HepG2 (cell line): ENCODE data around the gene FAF2. TPM values are rescaled to one million over a fixed set of nuclear protein-coding genes. Genes with fewer than 3 reads are reported as not detected.

Source experiments
- ATAC-seq: fragments of 200-7000 bp; cut with Tn5 transposase; 3 replicates; pipeline ENCODE4 v1.9.1; 2020; ENCODE audit warnings: mild to moderate bottlenecking, moderate library complexity
- BruUV-seq: library from RNA; stranded (reverse); fragments of 400-500 nt; replicated peaks from 2 replicates; lab custom pipeline; 2021; lab: Mats Ljungman, UMichigan
- CTCF ChIA-PET: fragments of 300-600 bp; formaldehyde crosslinking; extraction: SDS; loops from one replicate; lab custom pipeline; 2021; ENCODE audit warnings: low total read pairs, inconsistent platforms, low intra/inter-chr PET ratio; lab: Yijun Ruan, JAX
- POLR2A ChIA-PET: fragments of 350-600 bp; sonication (Branson Sonifier 250); formaldehyde crosslinking; loops from one replicate; lab custom pipeline; 2020; ENCODE audit warnings: antibody characterized with exemption, inconsistent platforms; lab: Yijun Ruan, JAX
- DNase-seq: peaks from one replicate; pipeline ENCODE4 v3.0.0-alpha.2; 2015; ENCODE audit warnings: low spot score
- FAIRE-seq: peaks from 3 replicates; lab custom pipeline; 2011; peaks lifted over from hg19 to GRCh38; lab: Jason Lieb, UNC
- H2AFZ ChIP-seq: one replicate; pipeline ENCODE4 v1.6.1; 2011; ENCODE audit warnings: low read length, inconsistent platforms
- H3K27ac ChIP-seq: fragments of 300-600 bp; 3 replicates; pipeline ENCODE4 v1.8.0; 2011; ENCODE audit warnings: mixed run types, mild to moderate bottlenecking, mixed read lengths, low read length, inconsistent platforms; ENCODE audit not compliant: insufficient read depth; ENCODE audit errors: extremely low read length
- H3K27me3 ChIP-seq, 2 experiments: fragments of 200-600 bp in 1 of 2; 2 replicates in 1 of 2; 3 replicates in 1 of 2; pipeline versions ENCODE4 v1.6.0 to v1.8.0; 2011; ENCODE audit warnings: low read length in 2 of 2, mild to moderate bottlenecking in 2 of 2, moderate library complexity in 2 of 2, inconsistent platforms in 1 of 2; ENCODE audit not compliant: insufficient read depth in 2 of 2, control insufficient read depth in 1 of 2
- H3K36me3 ChIP-seq, 2 experiments: fragments of 200-600 bp in 1 of 2; replicated peaks in 1 of 2; 2 replicates in 1 of 2; 3 replicates in 1 of 2; pipeline versions ENCODE4 v1.5.1 to v1.8.0; 2011; ENCODE audit warnings: low read length in 2 of 2, inconsistent platforms in 1 of 2; ENCODE audit not compliant: insufficient read depth in 2 of 2, control insufficient read depth in 1 of 2
- H3K4me1 ChIP-seq: 2 replicates; pipeline ENCODE4 v1.5.1; 2012; ENCODE audit warnings: low read length, inconsistent platforms; ENCODE audit not compliant: insufficient read depth
- H3K4me2 ChIP-seq: 2 replicates; pipeline ENCODE4 v1.6.0; 2011; ENCODE audit warnings: low read depth, low read length, inconsistent platforms
- H3K4me3 ChIP-seq, 3 experiments: fragments of 200-600 bp in 1 of 3; sonication (generic), shearing (Covaris generic) in 1 of 3; replicated peaks in 1 of 3; 2 replicates each; pipeline ENCODE4 v1.5.1; 2011 to 2016; ENCODE audit warnings: low read length in 3 of 3, inconsistent platforms in 2 of 3, low read depth in 2 of 3, mild to moderate bottlenecking in 2 of 3, control low read depth in 1 of 3, mixed read lengths in 1 of 3; ENCODE audit not compliant: insufficient read depth in 1 of 3
- H3K79me2 ChIP-seq: one replicate; pipeline ENCODE4 v1.6.1; 2011; ENCODE audit warnings: low read length, inconsistent platforms; ENCODE audit not compliant: insufficient read depth
- H3K9ac ChIP-seq: 2 replicates; pipeline ENCODE4 v1.6.0; 2011; ENCODE audit warnings: mild to moderate bottlenecking, low read depth, low read length, inconsistent platforms; ENCODE audit not compliant: insufficient read depth
- H3K9me3 ChIP-seq: 2 replicates; pipeline ENCODE4 v1.5.1; 2012; ENCODE audit warnings: mild to moderate bottlenecking, low read length
- H4K20me1 ChIP-seq: 2 replicates; pipeline ENCODE4 v1.6.0; 2011; ENCODE audit warnings: inconsistent platforms, mild to moderate bottlenecking, low read length, moderate library complexity; ENCODE audit not compliant: insufficient read depth
- ATF2 ChIP-seq: sonication (generic); formaldehyde crosslinking; IDR thresholded peaks from 2 replicates; pipeline ENCODE4 v1.4.0; 2020; ENCODE audit warnings: missing genetic modification reagents
- MTA1 ChIP-seq: sonication (generic); formaldehyde crosslinking; IDR thresholded peaks from 2 replicates; pipeline ENCODE4 v1.4.0; 2020; ENCODE audit warnings: missing genetic modification reagents, mild to moderate bottlenecking, borderline replicate concordance
- SYNCRIP ChIP-seq: fragments of 200-400 bp; formaldehyde crosslinking; IDR thresholded peaks from 2 replicates; pipeline ENCODE4 v1.6.1; 2018; ENCODE audit warnings: mild to moderate bottlenecking, low read depth, low read length; ENCODE audit not compliant: insufficient read depth
- TEF ChIP-seq: sonication (generic); formaldehyde crosslinking; IDR thresholded peaks from 2 replicates; pipeline ENCODE4 v1.5.0; 2020; ENCODE audit warnings: missing genetic modification reagents
- U2AF1 ChIP-seq: fragments of 200-400 bp; formaldehyde crosslinking; optimal IDR thresholded peaks from 2 replicates; pipeline ENCODE3; 2017; ENCODE audit warnings: mild to moderate bottlenecking, low read depth, low read length
- YEATS4 ChIP-seq: sonication (generic); formaldehyde crosslinking; IDR thresholded peaks from 2 replicates; pipeline ENCODE4 v1.4.0; 2020; ENCODE audit warnings: missing genetic modification reagents, borderline replicate concordance
- ZC3H13 ChIP-seq: sonication (generic); formaldehyde crosslinking; IDR thresholded peaks from 2 replicates; pipeline ENCODE4 v1.8.1; 2023; ENCODE audit warnings: mild to moderate bottlenecking, missing genetic modification reagents, moderate library complexity
- ZHX2 ChIP-seq, 2 experiments: sonication (generic) in 1 of 2; formaldehyde crosslinking in 1 of 2; IDR thresholded peaks; 2 replicates each; pipeline versions ENCODE4 v1.6.1 to v1.9.0; 2014 to 2022; ENCODE audit warnings: antibody characterized with exemption in 1 of 2, borderline replicate concordance in 1 of 2, inconsistent platforms in 1 of 2, low read depth in 1 of 2, missing genetic modification reagents in 1 of 2
- ZNF251 ChIP-seq: sonication (generic); formaldehyde crosslinking; IDR thresholded peaks from 2 replicates; pipeline ENCODE4 v1.9.0; 2021; ENCODE audit warnings: mild to moderate bottlenecking, missing genetic modification reagents
- ZNF446 ChIP-seq: sonication (generic); formaldehyde crosslinking; IDR thresholded peaks from 2 replicates; pipeline ENCODE4 v1.5.0; 2020; ENCODE audit warnings: mild to moderate bottlenecking, missing genetic modification reagents
- ZNF501 ChIP-seq: sonication (generic); formaldehyde crosslinking; IDR thresholded peaks from 2 replicates; pipeline ENCODE4 v1.5.1; 2020; ENCODE audit warnings: mild to moderate bottlenecking, moderate library complexity, missing genetic modification reagents
- ZNF629 ChIP-seq: sonication (generic); formaldehyde crosslinking; conservative IDR thresholded peaks from 2 replicates; pipeline ENCODE4 v1.5.0; 2020; ENCODE audit warnings: missing genetic modification reagents
- ZNF7 ChIP-seq: IDR thresholded peaks from 2 replicates; pipeline ENCODE4 v1.6.1; 2016; ENCODE audit warnings: missing biosample characterization, missing genetic modification reagents
- ZNF75D ChIP-seq: sonication (generic); formaldehyde crosslinking; IDR thresholded peaks from 2 replicates; pipeline ENCODE4 v1.8.1; 2023; ENCODE audit warnings: missing genetic modification reagents, mild to moderate bottlenecking, borderline replicate concordance
- ZNF761 ChIP-seq: sonication (generic); formaldehyde crosslinking; conservative IDR thresholded peaks from 2 replicates; pipeline ENCODE4 v1.4.0; 2020; ENCODE audit warnings: mild to moderate bottlenecking, missing genetic modification reagents
- WGBS: methylation state at CpG from one replicate; pipeline ENCODE4 v1.1.6; 2017; ENCODE audit warnings: low lambda C conversion rate; 5-methylcytosine and 5-hydroxymethylcytosine counted together
- in situ Hi-C: cut with HindIII; loops from 2 replicates; pipeline ENCODE4 v1.10.0; 2017; ENCODE audit warnings: low pct_unique_long_range_greater_than_20kb; ENCODE audit not compliant: extremely low pct_ligation_motif_present
- intact Hi-C: fragments of 100-400 bp; cut with micrococcal nuclease; formaldehyde crosslinking; loops from one replicate; pipeline ENCODE4 v1.10.0; 2022; ENCODE audit not compliant: unreplicated experiment
- polyA plus RNA-seq, 8 experiments: library from polyadenylated mRNA; depleted of rRNA in 3 of 8; stranded (reverse) in 7 of 8; unstranded in 1 of 8; fragments of >200 nt; fragmentation: Illumina TruSeq in 4 of 8; extraction: Trizol in 4 of 8; gene quantifications; 2 replicates each; pipeline versions ENCODE4 v1.2.1 to v1.2.3, GENCODE V29; 2011 to 2016; ENCODE audit warnings: low read depth in 4 of 8, missing spikeins in 1 of 8, mixed read lengths in 1 of 8; ENCODE audit not compliant: insufficient read depth in 1 of 8
- total RNA-seq, 5 experiments: library from RNA; depleted of rRNA; stranded (reverse); fragments of >200 nt; fragmentation: Illumina TruSeq; extraction: Trizol; gene quantifications; 2 replicates each; pipeline ENCODE4 v1.2.3, GENCODE V29; 2016; ENCODE audit warnings: low read depth in 1 of 5

FAF2 gene
- total and polyA plus RNA-seq, 2 of the 13 experiments (the other 11 are each of a cell fraction or from before 2014, with no cell fraction given), result 27.8 to 34.3 TPM

- peak overlapping the region; percentile 90 to 98 (median 97) for H3K4me3 ChIP-seq
- H4K20me1 ChIP-seq, result peaks cover 32% of the 10 kb centered on the region
- 0% methylated on average over 8 of the region's 43 CpGs for WGBS
- H3K9me3 ChIP-seq, result no peaks in the 10 kb centered on the region
- in situ Hi-C loops, result loop anchor here (5.0 to 25.0 kb wide), 2 partner anchors 119 to 826 kb away; partner anchors contain the start of genes CLTB, LMAN2 and RGS14
- peak; percentile 43 for ATAC-seq
- intact Hi-C loops, result no loop called here
- H3K9ac ChIP-seq, result peak overlapping the region; percentile 91
- peaks cover 40% of the 10 kb centered on the region for H3K79me2 ChIP-seq
- FAIRE-seq, result no peak
- DNase-seq, result peak; percentile 59
- ChIA-PET CTCF (no interaction called here), POLR2A (interaction anchor here (0.7 to 7.9 kb wide), 17 partner anchors 9 to 551 kb away, joined by 3 to 212 read pairs (median 4); partner anchors contain the start of genes CDHR2, CLTB, FAF2 and FGFR4)
- peaks cover 56% of the 10 kb centered on the region for H3K4me1 ChIP-seq
- H3K27ac ChIP-seq, result peak overlapping the region; percentile 95
- BruUV-seq, result TSS peak; percentile 57
- H2AFZ ChIP-seq, result no peak overlapping the region
- peak overlapping the region; percentile 91 for H3K4me2 ChIP-seq
- H3K27me3 ChIP-seq, result no peaks in the 10 kb centered on the region; a peak in 1 of 5 replicates
- H3K36me3 ChIP-seq, result peaks cover 5 to 24% of the 10 kb centered on the region in 2 experiments
- TF ChIP-seq YEATS4 (CRISPR knock-in tag), result 0 out of 2 replicates have a peak, but pooled peaks have one; percentile 51
- TF ChIP-seq ZNF501, result no peak
- TF ChIP-seq ZNF446 (CRISPR knock-in tag), result 0 out of 2 replicates have a peak, but pooled peaks have one; percentile 47
- TF ChIP-seq ZNF761, result no peak
- no peak for TF ChIP-seq MTA1 (CRISPR knock-in tag)
- no peak for TF ChIP-seq ATF2 (CRISPR knock-in tag)
- 0 out of 2 replicates have a peak, but pooled peaks have one; percentile 21 for TF ChIP-seq ZC3H13 (CRISPR knock-in tag)
- TF ChIP-seq ZNF75D (CRISPR knock-in tag), result no peak
- peak; percentile 30 for TF ChIP-seq U2AF1
- TF ChIP-seq SYNCRIP, result no peak
- TF ChIP-seq ZHX2 (IDR thresholded peaks at IDR 0.05; ENCODE audit: low read depth), result 0 out of 2 replicates have a peak, but pooled peaks have one; percentile 12
- no peak for TF ChIP-seq ZHX2 (CRISPR knock-in tag; IDR thresholded peaks at IDR 0.05; ENCODE audit: borderline replicate concordance)
- TF ChIP-seq ZNF629, result peak; percentile 86
- no peak for TF ChIP-seq TEF (CRISPR knock-in tag)
- TF ChIP-seq ZNF251, result no peak
- no peak for TF ChIP-seq ZNF7 (CRISPR knock-in tag)
Measured at GRCh38 chr5:176536132-176536901, 88.1 kb downstream of the FAF2 start.
